ENCODE measurements around the gene UMAD1. TPM values are rescaled to one million over a fixed set of nuclear protein-coding genes. Genes with fewer than 3 reads are reported as not detected.
"Not testable (repeated sequence)": the region's sequence is repeated elsewhere in the genome, so short reads cannot be mapped to it uniquely, and the experiment has no call there.

The UMAD1 gene
- total RNA-seq, 1 donor from 2014 or later = 18.0 TPM

DNA sequence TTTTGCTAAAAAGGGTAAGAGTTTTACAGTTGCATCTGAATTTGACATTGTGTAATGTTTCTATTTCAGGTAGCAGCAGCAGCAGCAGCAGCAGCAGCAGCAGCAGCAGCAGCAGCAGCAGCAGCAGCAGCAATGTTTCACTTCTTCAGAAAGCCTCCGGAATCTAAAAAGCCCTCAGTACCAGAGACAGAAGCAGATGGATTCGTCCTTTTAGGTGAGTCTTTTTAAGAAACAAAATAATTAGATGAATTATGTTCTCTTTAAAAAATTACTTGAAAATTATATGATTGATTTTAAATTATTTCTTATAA, 32.6 kb downstream of the UMAD1 start:
- Histone ChIP-seq H3K4me3 (no peak overlapping the region), H3K36me3 (no peaks in the 10 kb centered on the region), H3K9me3 (no peaks in the 10 kb centered on the region), H3K27me3 (no peaks in the 10 kb centered on the region), H3K27ac (no peak overlapping the region), H3K4me1 (no peaks in the 10 kb centered on the region)
- TF ChIP-seq, protein P1, sequence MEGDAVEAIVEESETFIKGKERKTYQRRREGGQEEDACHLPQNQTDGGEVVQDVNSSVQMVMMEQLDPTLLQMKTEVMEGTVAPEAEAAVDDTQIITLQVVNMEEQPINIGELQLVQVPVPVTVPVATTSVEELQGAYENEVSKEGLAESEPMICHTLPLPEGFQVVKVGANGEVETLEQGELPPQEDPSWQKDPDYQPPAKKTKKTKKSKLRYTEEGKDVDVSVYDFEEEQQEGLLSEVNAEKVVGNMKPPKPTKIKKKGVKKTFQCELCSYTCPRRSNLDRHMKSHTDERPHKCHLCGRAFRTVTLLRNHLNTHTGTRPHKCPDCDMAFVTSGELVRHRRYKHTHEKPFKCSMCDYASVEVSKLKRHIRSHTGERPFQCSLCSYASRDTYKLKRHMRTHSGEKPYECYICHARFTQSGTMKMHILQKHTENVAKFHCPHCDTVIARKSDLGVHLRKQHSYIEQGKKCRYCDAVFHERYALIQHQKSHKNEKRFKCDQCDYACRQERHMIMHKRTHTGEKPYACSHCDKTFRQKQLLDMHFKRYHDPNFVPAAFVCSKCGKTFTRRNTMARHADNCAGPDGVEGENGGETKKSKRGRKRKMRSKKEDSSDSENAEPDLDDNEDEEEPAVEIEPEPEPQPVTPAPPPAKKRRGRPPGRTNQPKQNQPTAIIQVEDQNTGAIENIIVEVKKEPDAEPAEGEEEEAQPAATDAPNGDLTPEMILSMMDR (IDR thresholded peaks at IDR 0.05) = no peak
- DNase-seq (no peak), ATAC-seq (no peak)
- intact Hi-C loops (cut with DNase I) = no loop called here

DNA sequence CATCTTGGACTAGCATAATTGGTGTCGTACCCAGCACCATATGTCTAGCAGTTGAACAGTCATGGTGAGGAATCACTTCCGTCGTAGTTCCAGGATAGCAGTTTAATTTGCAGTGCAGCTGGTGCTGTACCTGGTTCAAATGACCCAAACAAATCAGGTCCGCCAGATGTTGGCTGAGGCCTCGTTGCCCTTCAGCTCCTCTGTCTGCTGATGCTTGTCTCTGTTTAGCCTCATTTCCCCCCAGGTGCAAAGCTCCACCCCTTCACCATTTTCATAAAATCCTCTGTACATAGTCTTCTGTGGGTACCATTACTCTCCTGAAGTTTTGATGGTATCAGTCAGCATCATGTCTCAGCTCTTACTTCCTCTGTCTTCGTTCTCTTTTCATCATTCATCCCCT, 35.1 kb downstream of the UMAD1 start:
- H3K4me3 ChIP-seq = no peak overlapping the region
- H3K4me1 ChIP-seq = no peaks in the 10 kb centered on the region
- H3K27me3 ChIP-seq = no peaks in the 10 kb centered on the region
- no peaks in the 10 kb centered on the region for H3K9me3 ChIP-seq
- DNase-seq (no peak), ATAC-seq (no peak)
- intact Hi-C loops (cut with DNase I) = no loop called here
- no peak overlapping the region for H3K27ac ChIP-seq
- no peaks in the 10 kb centered on the region for H3K36me3 ChIP-seq
- TF ChIP-seq, protein P1 (IDR thresholded peaks at IDR 0.05) = no peak

DNA sequence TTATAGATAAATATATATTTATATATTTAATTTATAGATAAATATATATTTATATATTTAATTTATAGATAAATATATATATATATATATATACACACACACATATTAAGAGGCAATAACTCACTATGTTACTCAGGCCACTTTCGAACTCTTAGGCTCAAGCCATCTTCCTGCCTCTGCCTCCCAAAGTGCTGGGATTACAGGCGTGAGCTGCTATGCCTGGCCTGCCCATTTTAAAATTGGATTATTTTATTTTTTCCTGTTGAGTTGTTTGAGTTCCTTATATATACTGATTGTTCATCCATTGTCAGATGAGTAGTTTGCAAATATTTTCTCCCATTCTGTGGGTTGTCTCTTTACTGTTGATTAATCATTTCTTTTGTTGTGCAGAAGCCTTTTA, 39.1 kb downstream of the UMAD1 start:
- H3K4me3 ChIP-seq; ATAC-seq; DNase-seq; H3K9me3 ChIP-seq; H3K27me3 ChIP-seq; H3K27ac ChIP-seq; H3K4me1 ChIP-seq; H3K36me3 ChIP-seq; intact Hi-C loops (cut with DNase I): not testable (repeated sequence)

DNA sequence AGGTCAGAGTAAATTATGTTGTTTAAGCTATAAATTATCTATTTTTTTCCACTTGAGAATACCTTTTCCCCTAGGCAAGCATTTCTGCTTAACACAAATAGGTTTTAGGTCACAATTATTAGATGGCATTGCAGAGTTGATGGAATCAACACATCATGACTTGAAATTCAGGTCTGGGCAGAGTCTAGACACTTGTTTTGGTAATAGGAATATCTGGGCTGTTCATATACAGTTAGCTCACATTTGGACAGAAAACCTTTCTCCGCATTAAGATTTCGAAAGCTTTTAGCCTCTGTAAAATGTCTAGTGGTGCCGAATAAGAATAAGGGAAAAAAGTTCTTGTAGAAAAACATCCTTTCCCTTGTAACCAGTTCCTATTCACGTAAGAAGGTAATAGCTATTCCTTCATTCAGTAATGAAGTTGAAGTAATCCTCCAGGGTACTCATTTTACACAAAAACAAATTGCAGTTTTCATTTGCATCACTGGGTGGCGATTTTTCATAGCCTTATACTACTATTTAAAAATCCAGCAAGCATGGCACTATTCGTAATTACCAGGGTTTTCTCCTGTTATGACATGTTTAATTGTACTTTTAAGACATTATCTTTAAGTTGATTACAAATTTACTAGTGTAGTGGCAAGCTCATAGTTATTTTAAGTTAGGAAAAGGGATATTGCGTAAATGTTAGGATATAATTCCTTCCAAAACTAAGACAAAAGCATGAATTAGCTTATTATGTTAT, 40.8 kb downstream of the UMAD1 start:
- H3K9me3 ChIP-seq = no peaks in the 10 kb centered on the region
- intact Hi-C loops (cut with DNase I) = no loop called here
- peak overlapping the region; percentile 12 for H3K27ac ChIP-seq
- H3K27me3 ChIP-seq = no peaks in the 10 kb centered on the region
- peaks cover 10% of the 10 kb centered on the region for H3K4me1 ChIP-seq
- no peak overlapping the region for H3K4me3 ChIP-seq
- ATAC-seq (peak; percentile 80), DNase-seq (no peak)
- TF ChIP-seq, protein P1 (IDR thresholded peaks at IDR 0.05) = peak; percentile 68
- H3K36me3 ChIP-seq = no peaks in the 10 kb centered on the region

DNA sequence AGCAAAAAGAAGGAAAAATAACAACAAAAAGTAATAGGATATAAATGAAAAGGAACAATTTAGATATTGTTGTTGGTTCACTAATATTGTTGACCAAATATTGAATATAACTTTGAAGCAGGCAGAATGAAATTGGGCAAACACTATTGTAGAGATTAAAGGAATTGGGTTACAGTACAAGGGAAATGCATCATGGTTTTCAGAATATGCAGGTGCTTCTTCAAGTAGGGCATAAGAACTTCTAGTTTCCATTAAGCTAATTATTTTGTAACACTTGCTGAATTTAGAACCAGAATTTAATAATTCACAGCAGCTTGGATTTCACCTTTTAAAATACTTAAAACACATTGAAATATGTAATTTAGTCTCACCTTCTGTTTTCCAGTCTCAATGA, 41.4 kb downstream of the UMAD1 start:
- ATAC-seq = no peak
- DNase-seq = no peak
- Histone ChIP-seq H3K4me3 (no peak overlapping the region), H3K27ac (no peak overlapping the region), H3K9me3 (no peaks in the 10 kb centered on the region), H3K36me3 (no peaks in the 10 kb centered on the region), H3K4me1 (peaks cover 15% of the 10 kb centered on the region), H3K27me3 (no peaks in the 10 kb centered on the region)
- intact Hi-C loops (cut with DNase I) = no loop called here
- TF ChIP-seq, protein P1 (IDR thresholded peaks at IDR 0.05) = no peak

DNA sequence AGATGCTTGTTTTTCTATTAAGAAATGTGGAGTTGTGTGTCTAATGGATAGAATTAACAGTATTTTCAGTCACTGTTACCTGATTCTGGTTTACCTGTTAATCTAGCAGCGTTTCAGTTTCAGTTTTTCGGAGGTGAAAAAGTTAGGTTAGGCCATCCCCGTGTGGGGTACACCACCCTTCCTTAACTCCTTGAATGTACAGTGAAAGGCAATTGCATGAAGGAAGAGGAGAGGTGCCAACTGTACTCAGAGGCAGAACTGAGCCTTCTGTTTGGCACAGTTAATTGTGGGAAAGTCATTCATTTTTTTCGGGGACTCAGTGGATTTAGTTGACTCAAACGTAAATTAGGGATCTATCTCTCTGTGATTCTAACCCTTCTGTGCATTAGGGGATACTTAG, 42.3 kb downstream of the UMAD1 start:
- Histone ChIP-seq H3K27me3 (no peaks in the 10 kb centered on the region), H3K4me3 (no peak overlapping the region), H3K4me1 (peaks cover 23% of the 10 kb centered on the region), H3K9me3 (no peaks in the 10 kb centered on the region), H3K27ac (no peak overlapping the region), H3K36me3 (no peaks in the 10 kb centered on the region)
- intact Hi-C loops (cut with DNase I) = no loop called here
- ATAC-seq (peak; percentile 47), DNase-seq (no peak)
- TF ChIP-seq, protein P1 (IDR thresholded peaks at IDR 0.05) = no peak

All from upper lobe of right lung (tissue), 1 donor.